B cell (primary cell): ENCODE data around the gene FAM20C. TPM values are rescaled to one million over a fixed set of nuclear protein-coding genes. Genes with fewer than 3 reads are reported as not detected.
"Not testable (repeated sequence)": the region's sequence is repeated elsewhere in the genome, so short reads cannot be mapped to it uniquely, and the experiment has no call there.

Experiments
- ATAC-seq: fragments of 200-7000 bp; cut with Tn5 transposase; one replicate; pipeline ENCODE4 v1.10.0; 2021; ENCODE audit warnings: low read depth, mild to moderate bottlenecking, moderate number of reproducible peaks, moderate library complexity
- CTCF ChIA-PET: fragments of 350-600 bp; sonication (Branson Sonifier 250); formaldehyde crosslinking; loops from one replicate; lab custom pipeline; 2021; ENCODE audit warnings: antibody characterized with exemption, inconsistent platforms; lab: Charles Lee
- POLR2A ChIA-PET: fragments of 350-600 bp; sonication (Branson Sonifier 250); formaldehyde crosslinking; loops from one replicate; lab custom pipeline; 2021; ENCODE audit warnings: antibody characterized with exemption; lab: Charles Lee
- DNase-seq: peaks from one replicate; pipeline ENCODE4 v3.0.0; 2013
- H2AFZ ChIP-seq: 2 replicates; pipeline ENCODE4 v1.6.1; 2012; ENCODE audit warnings: mild to moderate bottlenecking, low read depth, low read length; ENCODE audit not compliant: insufficient read depth, poor library complexity, severe bottlenecking
- H3K27ac ChIP-seq, 2 donors: 1 replicate in 1 of 2; 2 replicates in 1 of 2; pipeline ENCODE4 v1.5.1; 2012 to 2013; ENCODE audit warnings: low read length in 2 of 2, mild to moderate bottlenecking in 2 of 2, moderate library complexity in 1 of 2
- H3K27me3 ChIP-seq, 4 experiments: fragments of 200-600 bp in 1 of 4; sonication (generic) in 1 of 4; replicated peaks in 1 of 4; 1 replicate in 2 of 4; 2 replicates in 2 of 4; pipeline versions ENCODE4 v1.6.1 to v1.7.0; 2013 to 2016; ENCODE audit warnings: low read length in 3 of 4, mild to moderate bottlenecking in 2 of 4, mixed read lengths in 1 of 4, moderate library complexity in 1 of 4; ENCODE audit not compliant: insufficient read depth in 4 of 4, control insufficient read depth in 3 of 4; ENCODE audit errors: control extremely low read depth in 1 of 4
- H3K36me3 ChIP-seq, 2 experiments: replicated peaks in 1 of 2; 1 replicate in 1 of 2; 2 replicates in 1 of 2; pipeline versions ENCODE4 v1.6.1 to v1.7.1; 2013; ENCODE audit warnings: low read length in 1 of 2; ENCODE audit not compliant: insufficient read depth in 2 of 2, control insufficient read depth in 1 of 2; ENCODE audit errors: control extremely low read depth in 1 of 2, extremely low read depth in 1 of 2
- H3K4me1 ChIP-seq, 2 donors: fragments of 200-600 bp in 1 of 2; sonication (generic) in 1 of 2; 1 replicate in 1 of 2; 2 replicates in 1 of 2; pipeline versions ENCODE4 v1.5.1 to v1.6.1; 2013 to 2017; ENCODE audit warnings: low read length in 2 of 2; ENCODE audit not compliant: control insufficient read depth in 2 of 2, insufficient read depth in 2 of 2
- H3K4me2 ChIP-seq: replicated peaks from 2 replicates; pipeline ENCODE3; 2012; ENCODE audit warnings: mild to moderate bottlenecking, low read depth, low read length; ENCODE audit not compliant: poor library complexity, severe bottlenecking
- H3K4me3 ChIP-seq, 5 experiments: fragments of 200-600 bp in 1 of 5; sonication (generic) in 1 of 5; 1 replicate in 3 of 5; 2 replicates in 2 of 5; pipeline versions ENCODE4 v1.5.1 to v1.7.0; 2011 to 2016; ENCODE audit warnings: low read length in 4 of 5, mild to moderate bottlenecking in 4 of 5, low read depth in 2 of 5, control low read depth in 1 of 5, moderate library complexity in 1 of 5; ENCODE audit not compliant: insufficient read depth in 1 of 5; ENCODE audit errors: control extremely low read depth in 1 of 5, extremely low read depth in 1 of 5
- H3K79me2 ChIP-seq: fragments of 200-600 bp; sonication (generic); one replicate; pipeline ENCODE4 v1.6.0; 2016; ENCODE audit warnings: low read length; ENCODE audit not compliant: control insufficient read depth, insufficient read depth
- H3K9ac ChIP-seq: fragments of 200-600 bp; sonication (generic); 2 replicates; pipeline ENCODE4 v1.6.1; 2017; ENCODE audit warnings: mild to moderate bottlenecking, low read length, moderate library complexity
- H3K9me3 ChIP-seq, 3 donors: one replicate each; pipeline versions ENCODE4 v1.6.1 to v1.7.1; 2013; ENCODE audit warnings: low read length in 2 of 3; ENCODE audit not compliant: control insufficient read depth in 2 of 3, insufficient read depth in 1 of 3; ENCODE audit errors: control extremely low read depth in 1 of 3
- H4K20me1 ChIP-seq: 2 replicates; pipeline ENCODE4 v1.6.0; 2012; ENCODE audit warnings: mild to moderate bottlenecking, low read length; ENCODE audit not compliant: insufficient read depth, control insufficient read depth, poor library complexity, severe bottlenecking
- H3K27ac Mint-ChIP-seq: one replicate; pipeline ENCODE4 v1.8.0; 2021; ENCODE audit warnings: mixed read lengths
- H3K27me3 Mint-ChIP-seq: one replicate; pipeline ENCODE4 v1.8.0; 2021; ENCODE audit warnings: mixed read lengths
- H3K4me1 Mint-ChIP-seq: one replicate; pipeline ENCODE4 v1.8.0; 2021; ENCODE audit warnings: mixed read lengths
- H3K4me3 Mint-ChIP-seq: one replicate; pipeline ENCODE4 v1.8.0; 2021; ENCODE audit warnings: mixed read lengths
- H3K9me3 Mint-ChIP-seq: one replicate; pipeline ENCODE4 v1.8.0; 2022; ENCODE audit warnings: mixed read lengths; ENCODE audit not compliant: insufficient read depth
- WGBS: methylation state at CpG from one replicate; pipeline ENCODE4 v1.1.5; 2013; ENCODE audit warnings: missing lambda C conversion rate; ENCODE audit not compliant: insufficient coverage; 5-methylcytosine and 5-hydroxymethylcytosine counted together
- intact Hi-C: fragments of 100-400 bp; cut with micrococcal nuclease; formaldehyde crosslinking; loops from one replicate; pipeline ENCODE4 v1.10.0; 2022
- polyA plus RNA-seq: library from polyadenylated mRNA; depleted of rRNA; stranded (reverse); fragments of >200 nt; gene quantifications from 2 replicates; pipeline ENCODE4 v1.2.3, GENCODE V29; 2012
- total RNA-seq, 2 donors: library from RNA; stranded (reverse); fragments of 120-200 nt in 1 of 2; gene quantifications; 1 replicate in 1 of 2; 2 replicates in 1 of 2; pipeline versions ENCODE4 v1.2.3 to v1.2.4, GENCODE V29; 2013 to 2022
- TF ChIP-seq, protein P1 (sequence below): fragments of 200-600 bp; IDR thresholded peaks from one replicate; pipeline ENCODE4 v1.8.0; 2022; ENCODE audit warnings: antibody characterized with exemption, mild to moderate bottlenecking

The FAM20C gene
- total and polyA plus RNA-seq, 2 donors (not counting 1 experiment from before 2014, with no cell fraction given) = 0.54 to 0.81 TPM

- H3K4me3 Mint-ChIP-seq = not testable (repeated sequence)
Measured at GRCh38 chr7:262631-263311, 70.4 kb downstream of the FAM20C start.

GRCh38 chr7:263483-264351 lies 71.3 kb downstream of the FAM20C start:
- H3K27ac Mint-ChIP-seq, H3K4me1 ChIP-seq, H3K4me2 ChIP-seq, H3K9ac ChIP-seq, H3K4me3 Mint-ChIP-seq, H3K9me3 Mint-ChIP-seq, CTCF ChIA-PET, H3K4me1 Mint-ChIP-seq, intact Hi-C loops, H3K4me3 ChIP-seq, POLR2A ChIA-PET, H3K79me2 ChIP-seq, H3K27me3 Mint-ChIP-seq, H3K36me3 ChIP-seq, H2AFZ ChIP-seq, H4K20me1 ChIP-seq, H3K27ac ChIP-seq, H3K27me3 ChIP-seq: not testable (repeated sequence)
- H3K9me3 ChIP-seq = peaks cover 0 to 64% (median 0%) of the 10 kb centered on the region in 3 donors
- 26% methylated on average over 31 of the region's 37 CpGs for WGBS
- DNase-seq (peak; percentile 44), ATAC-seq (peak; percentile 24)
- TF ChIP-seq, protein P1, sequence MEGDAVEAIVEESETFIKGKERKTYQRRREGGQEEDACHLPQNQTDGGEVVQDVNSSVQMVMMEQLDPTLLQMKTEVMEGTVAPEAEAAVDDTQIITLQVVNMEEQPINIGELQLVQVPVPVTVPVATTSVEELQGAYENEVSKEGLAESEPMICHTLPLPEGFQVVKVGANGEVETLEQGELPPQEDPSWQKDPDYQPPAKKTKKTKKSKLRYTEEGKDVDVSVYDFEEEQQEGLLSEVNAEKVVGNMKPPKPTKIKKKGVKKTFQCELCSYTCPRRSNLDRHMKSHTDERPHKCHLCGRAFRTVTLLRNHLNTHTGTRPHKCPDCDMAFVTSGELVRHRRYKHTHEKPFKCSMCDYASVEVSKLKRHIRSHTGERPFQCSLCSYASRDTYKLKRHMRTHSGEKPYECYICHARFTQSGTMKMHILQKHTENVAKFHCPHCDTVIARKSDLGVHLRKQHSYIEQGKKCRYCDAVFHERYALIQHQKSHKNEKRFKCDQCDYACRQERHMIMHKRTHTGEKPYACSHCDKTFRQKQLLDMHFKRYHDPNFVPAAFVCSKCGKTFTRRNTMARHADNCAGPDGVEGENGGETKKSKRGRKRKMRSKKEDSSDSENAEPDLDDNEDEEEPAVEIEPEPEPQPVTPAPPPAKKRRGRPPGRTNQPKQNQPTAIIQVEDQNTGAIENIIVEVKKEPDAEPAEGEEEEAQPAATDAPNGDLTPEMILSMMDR = peak; percentile 67

More at GRCh38 chr7:262631-263311, 70.4 kb downstream of the FAM20C start:
- H3K36me3 ChIP-seq, H3K9me3 Mint-ChIP-seq, POLR2A ChIA-PET, H3K27me3 Mint-ChIP-seq, DNase-seq, ATAC-seq, H3K79me2 ChIP-seq, H3K4me3 ChIP-seq, H3K27ac Mint-ChIP-seq, H2AFZ ChIP-seq, H3K4me2 ChIP-seq, CTCF ChIA-PET, H3K4me1 Mint-ChIP-seq, H3K9ac ChIP-seq, H3K4me1 ChIP-seq, H3K27ac ChIP-seq, H3K27me3 ChIP-seq, intact Hi-C loops, H4K20me1 ChIP-seq: not testable (repeated sequence)
- 82% methylated on average over 17 of the region's 31 CpGs for WGBS
- H3K9me3 ChIP-seq = peaks cover 0 to 64% (median 0%) of the 10 kb centered on the region in 3 donors
